Bone marrow (tissue), 2 donors: ENCODE data around the gene CDKL5.
A peak's percentile ranks its signal among the peaks of the same experiment; 100 is the strongest.

Experiments used
- DNase-seq, 2 donors: peaks; one replicate each; lab custom pipeline; 2025; lab: John Stamatoyannopoulos, UW

CDKL5 gene

GRCh38 chrX:18649498-18649951 lies 224.1 kb downstream of the CDKL5 start:
- no peak for DNase-seq

DNA sequence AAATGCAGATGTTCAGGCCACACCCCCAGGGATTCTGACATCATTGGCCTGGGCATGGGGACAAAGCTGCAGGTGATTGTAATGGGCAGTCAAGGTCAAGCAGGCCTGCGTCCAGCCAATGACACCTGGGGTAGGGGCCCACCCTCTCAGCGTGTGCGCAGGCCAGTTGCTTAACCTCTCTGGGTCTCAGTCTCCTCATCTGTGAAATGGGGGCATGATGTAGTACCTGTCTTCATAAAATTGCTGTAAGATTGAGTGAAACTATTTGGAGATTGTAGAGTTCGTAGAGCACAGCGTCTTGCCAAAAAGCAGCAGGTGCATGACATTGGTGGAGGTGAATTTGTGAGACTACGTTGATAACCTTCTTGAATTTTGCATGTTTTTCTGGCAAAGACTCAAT lies 225.3 kb downstream of the CDKL5 start:
- DNase-seq = no peak

DNA sequence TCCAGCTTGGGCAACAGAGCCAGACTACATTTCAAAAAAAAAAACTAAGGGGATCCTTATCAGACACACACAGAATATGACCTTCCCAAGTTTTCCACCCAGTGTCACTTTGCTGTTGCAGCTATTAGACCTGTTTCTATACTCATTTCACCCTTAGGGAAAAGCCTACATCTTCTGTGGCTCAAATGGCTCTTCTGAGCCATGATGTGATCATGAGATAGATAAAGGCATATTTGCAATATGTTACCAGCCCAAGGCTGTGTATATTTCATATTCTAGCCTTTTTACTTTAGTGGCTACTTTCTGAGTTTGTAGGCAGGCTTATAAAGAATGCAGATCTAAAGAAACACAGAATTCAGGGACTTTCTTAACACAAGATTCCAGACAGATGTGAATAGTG lies 227.2 kb downstream of the CDKL5 start:
- DNase-seq = no peak

GRCh38 chrX:18654875-18655836 lies 229.7 kb downstream of the CDKL5 start:
- no peak for DNase-seq

DNA sequence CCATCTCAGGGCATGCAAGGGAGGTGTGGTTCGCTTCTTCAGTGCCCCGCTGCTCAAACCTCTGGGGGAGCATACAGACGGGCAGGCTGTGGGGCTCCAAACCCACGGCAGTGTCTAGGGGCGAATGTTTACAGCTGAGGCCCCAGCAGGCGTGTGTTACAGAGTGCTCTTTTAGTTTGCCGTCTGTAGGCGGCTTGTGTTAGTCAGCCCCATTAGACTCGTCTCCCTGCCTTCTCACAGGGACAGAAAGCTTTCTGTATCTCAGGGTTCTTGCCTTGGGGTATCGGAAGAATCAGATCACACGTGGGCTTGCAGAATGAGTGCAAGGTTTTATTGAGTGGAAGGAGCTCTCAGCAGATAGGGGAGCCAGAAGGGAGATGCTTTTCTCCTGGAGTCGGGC lies 235.9 kb downstream of the CDKL5 start:
- DNase-seq = no peak

- DNase-seq = no peak
Measured at GRCh38 chrX:18664947-18665346, 239.5 kb downstream of the CDKL5 start.

DNA sequence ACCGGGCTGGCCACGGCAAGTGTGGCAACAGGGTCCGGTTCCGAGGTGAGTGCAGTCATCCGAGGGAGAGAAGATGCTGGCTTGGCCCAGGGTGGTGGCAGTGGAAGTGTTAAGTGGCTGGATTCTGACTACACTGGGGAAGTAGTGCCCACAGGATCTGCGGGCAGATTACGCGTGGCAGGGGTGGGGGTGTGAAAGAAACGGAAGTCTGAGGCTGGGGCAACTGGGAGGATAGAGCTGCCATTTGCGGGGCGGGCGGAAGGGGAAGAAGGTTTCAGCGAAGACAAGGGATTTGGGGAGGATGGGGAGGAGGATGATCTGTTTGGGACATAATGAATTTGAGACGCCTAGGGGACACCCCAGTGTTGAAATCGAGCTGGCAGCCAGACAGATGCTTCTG lies 241.2 kb downstream of the CDKL5 start:
- DNase-seq = no peak

DNA sequence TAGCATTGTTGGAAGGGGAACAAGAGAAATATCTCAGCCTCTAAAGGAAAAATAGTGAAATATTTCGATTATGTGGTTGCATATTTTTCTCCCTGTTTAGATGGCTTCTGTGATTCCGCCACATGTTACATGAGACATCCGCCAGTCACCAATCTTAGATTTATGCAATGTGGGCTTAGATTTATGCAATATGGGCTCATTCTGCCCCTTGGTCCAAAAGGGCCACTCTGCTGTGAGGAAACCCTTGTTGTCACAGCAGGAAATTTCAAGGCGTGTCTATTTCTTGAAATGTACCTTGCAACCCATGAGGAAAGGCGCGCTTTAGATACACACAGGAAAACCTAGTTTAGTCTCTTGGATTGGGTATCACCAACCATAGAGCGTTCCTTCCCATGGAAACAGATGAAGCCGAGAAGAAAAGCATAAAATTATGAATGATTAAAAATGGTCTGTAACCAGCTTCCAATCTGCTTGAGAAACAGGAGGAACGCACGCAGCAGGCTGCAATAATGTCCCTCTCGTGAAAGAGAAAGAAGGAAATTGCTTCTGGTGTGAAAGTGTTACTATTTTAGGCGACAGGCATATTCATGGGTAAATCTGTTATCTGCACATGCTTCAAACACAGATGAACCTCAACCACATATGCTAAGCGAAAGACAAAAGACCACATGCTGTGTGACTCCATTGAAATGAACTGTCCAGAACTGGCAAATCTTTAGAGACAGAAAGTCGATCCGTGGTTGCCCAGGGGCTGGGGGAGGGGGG lies 242.8 kb downstream of the CDKL5 start:
- no peak for DNase-seq

DNA sequence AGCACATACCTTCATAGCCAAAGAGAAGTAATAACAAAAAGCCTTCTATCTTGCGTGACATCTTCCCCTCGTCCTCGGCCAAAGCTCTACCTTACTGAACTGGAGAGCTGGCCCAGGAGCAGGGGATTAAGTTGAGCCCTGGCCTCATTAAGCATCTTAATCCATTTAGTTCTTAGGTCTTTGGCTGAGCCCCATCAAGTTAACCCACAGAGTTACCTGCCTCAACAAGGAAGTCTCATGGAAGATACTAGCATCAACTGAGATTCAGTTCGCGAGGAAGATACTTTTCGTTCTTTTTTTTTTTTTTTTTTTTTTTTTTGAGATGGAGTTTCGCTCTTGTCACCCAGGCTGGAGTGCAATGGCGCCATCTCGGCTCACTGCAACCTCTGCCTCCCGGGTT lies 246.6 kb downstream of the CDKL5 start, which contains the start of gene RS1:
TSS of gene RS1 (minus strand) at position 101 of the 400 bp plus-strand sequence. CDS start at position 61, 40 bp downstream.
- DNase-seq = no peak

DNA sequence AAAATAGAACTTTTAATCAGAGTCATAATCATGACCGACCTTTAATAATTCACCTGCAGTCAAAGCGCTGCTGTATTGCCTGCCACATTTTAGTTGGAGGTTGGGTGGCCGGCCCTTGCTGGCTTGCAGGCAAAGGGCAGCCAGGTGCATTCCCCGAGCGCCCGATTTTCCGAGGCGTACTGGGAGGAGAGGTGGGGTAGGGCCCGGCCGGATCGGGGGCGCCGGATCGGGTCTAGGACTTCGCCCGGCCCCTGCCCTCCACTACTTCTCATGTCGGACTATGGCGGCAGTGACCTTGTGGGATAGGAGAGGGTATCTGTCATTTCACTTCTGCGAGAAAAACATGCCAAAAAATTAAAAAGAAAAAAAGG lies 249.0 kb downstream of the CDKL5 start:
- DNase-seq = no peak

DNA sequence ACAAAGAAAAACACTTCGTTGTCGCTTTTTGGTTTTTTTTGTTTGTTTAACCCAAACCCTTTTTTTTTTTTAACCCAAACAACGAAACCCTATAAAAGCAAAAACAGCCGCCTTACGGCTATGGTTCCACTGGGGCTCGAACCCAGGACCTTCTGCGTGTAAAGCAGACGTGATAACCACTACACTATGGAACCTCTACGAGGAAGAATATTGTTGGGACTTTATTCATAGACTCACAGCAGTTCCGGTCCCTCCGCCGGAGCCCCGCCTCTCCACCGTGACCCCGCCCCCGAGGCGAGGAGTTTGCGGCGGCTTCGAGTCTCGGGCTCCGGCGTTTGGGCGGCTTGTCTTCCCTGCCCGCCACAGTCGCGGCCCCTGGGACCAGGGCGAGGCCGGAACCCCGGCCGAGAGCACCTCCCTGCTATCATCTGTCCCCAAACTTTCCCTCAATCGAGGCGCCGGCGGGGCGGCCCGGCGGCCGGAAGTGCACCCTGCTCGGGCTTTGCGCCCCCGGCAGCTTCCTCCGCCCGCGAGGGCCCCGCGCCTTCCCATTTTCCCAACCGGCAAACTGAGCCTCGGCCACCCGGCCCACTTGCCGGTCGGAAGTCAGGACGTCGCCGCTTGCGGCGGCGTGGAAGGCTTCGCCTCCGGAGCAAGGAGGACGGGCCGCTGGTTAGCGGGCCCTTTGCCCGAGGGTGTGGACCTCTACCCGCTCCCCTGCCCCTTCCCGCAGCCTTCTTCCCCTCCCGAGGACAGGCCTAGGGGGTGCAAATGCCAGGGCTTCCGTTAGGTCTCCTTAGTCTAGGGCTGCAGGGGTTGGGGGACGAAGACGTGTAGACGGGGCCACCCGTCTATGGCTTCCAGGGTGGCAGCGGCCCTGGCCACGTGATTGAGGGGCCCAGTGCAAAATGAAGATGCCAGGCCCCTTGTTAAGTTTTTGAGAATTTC lies 249.7 kb downstream of the CDKL5 start:
- DNase-seq = peak; percentile 41 to 57

DNA sequence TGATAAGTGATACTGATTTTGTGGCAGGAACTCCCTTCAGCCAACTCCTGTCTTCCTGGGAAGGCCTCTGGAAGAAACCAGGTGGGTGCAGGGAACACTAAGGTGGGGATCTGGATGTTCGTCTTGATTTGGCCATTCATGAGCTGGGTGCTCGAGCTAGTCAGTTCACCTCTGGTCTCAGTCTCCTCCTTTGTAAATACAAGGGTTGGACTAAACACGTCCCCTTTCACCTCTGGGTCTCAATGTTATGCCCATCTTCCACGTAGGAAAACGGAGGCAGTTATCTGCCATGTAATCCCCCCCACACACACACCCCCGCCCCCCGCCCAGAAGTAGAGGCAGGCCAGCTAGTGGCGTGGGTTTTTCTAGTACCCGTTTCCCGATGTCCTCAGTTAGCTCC lies 250.6 kb downstream of the CDKL5 start:
- no peak for DNase-seq

DNA sequence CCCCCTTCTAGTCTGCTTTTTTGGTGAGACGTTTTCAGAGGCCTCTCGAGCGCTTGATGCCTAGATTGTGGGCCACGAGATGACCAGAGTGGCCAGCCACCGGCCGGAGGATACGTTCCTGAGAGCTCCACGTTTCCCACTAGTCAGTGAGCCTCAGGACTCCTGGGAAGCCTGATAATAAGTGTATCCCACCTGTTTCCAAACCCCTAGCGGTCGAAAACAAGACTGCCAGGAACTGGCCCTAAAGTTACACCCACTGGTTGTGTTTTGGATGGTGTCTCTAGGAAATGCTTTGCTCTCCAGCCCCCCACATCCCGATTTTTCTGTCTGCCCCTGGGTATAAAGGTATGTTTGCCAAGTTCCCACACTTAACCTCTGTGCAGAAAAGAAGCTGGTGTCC lies 251.1 kb downstream of the CDKL5 start:
- no peak for DNase-seq

- DNase-seq = no peak
Measured at GRCh38 chrX:18677161-18677869, 251.9 kb downstream of the CDKL5 start.

GRCh38 chrX:18681996-18682395 lies 256.6 kb downstream of the CDKL5 start:
- DNase-seq = no peak

GRCh38 chrX:18682979-18683387 lies 257.6 kb downstream of the CDKL5 start:
- no peak for DNase-seq

DNA sequence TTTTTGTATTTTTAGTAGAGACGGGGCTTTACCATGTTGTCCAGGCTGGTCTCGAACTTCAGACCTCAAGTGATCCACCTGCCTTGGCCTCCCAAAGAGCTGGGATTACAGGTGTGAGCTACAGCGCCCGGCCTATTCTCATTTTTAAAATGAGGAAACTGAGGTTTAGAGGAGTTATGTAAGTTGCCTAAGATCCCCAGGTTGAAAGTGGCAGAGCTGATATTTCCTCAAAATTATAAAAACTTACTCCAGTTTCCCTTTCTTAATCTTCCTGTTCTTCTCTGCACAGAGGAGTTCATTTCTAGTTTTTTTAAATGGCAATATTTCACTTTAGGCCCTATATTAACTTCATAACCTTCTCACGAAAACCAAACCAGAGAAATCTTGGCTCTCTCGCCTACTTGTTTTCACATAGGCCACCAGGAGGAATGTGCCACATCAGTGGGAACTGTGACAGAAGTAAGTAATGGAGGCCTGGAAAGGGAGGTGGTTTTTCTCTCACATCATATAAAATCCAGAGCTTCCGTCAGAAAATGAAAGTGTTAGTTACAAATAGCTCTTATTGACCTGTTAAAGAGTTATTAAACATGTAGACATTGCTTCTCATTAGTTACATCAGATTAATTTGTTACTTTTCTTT lies 262.6 kb downstream of the CDKL5 start:
- no peak for DNase-seq

- DNase-seq = no peak
Measured at GRCh38 chrX:18691431-18691830, 266.0 kb downstream of the CDKL5 start.

GRCh38 chrX:18692541-18692940 lies 267.1 kb downstream of the CDKL5 start:
- no peak for DNase-seq

DNA sequence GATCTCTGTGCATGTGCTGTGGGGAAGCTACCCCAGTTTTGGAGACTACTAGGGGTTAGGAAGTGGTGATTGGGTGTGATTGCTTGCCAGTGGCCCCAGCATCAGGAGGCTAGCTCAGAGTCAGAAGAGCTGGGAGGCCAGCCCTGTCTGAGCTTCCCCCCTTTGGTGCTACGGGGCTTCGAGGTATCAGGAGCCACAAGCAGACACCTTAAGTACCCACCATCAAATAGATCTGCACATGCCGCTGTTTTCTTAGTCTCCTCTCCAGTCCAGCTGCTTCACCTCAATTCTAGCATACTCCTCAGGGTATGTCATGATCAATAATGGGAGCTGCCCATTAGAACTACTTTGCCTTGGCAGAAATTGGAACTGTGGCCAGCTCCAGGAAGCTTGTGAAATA lies 271.2 kb downstream of the CDKL5 start:
- DNase-seq = no peak
